ENCODE results near the gene GIPC3. TPM values are rescaled to one million over a fixed set of nuclear protein-coding genes. Genes with fewer than 3 reads are reported as not detected.

GIPC3 gene
- total RNA-seq, 4 donors from 2014 or later: 0.13 to 5.8 (median 0.70) TPM

DNA sequence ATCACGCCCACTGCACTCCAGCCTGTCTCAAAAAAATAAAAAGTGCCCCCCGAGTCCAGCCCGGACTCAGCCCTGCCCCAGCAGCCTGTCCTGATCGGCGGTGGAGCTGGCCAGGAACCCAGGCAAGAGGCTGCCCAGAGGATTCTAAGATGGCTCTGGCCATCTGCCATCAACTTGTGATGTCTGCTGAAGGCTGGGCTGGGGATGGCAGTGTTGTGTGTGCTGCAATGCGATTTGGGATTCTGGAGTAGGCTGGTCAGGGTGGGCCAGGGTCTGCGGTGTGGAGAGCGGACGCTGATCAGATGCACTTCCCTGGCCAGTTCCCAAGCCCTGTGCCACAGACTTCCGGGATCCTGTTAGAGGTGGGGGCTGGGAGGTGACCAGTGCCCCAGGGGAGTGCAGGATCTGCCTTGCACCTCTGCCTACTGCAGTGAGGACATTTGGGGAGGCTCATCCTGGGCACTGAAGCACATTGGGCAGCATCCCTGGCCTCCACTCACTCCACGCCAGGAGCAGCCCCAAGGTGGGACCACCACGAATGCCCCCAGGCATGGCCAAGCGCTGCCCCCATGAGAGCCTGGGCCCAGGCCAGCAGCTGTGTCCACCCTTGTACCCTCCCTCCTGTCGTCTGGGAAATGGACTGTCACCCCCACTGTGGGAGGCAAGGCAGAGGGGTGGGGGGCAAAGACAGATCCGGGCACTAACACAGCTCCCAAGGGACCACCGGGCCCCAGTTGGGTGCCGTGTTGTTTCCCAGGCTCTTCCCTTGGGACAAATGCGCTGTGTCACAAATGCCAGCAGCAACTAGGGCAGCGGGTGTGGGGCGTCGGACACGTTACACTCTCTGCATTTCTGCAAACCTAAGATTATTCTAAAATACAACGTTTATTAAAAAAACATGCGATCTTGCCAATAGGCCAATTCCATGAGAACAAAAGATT lies 24.8 kb downstream of the GIPC3 start:
- Histone ChIP-seq H3K27ac (peak overlapping the region in 1 of 4 donors; percentile 68), H3K4me1 (peaks cover 0 to 45% (median 22%) of the 10 kb centered on the region in 4 donors), H3K36me3 (peaks cover 0 to 34% (median 0%) of the 10 kb centered on the region in 3 donors), H3K27me3 (no peaks in the 10 kb centered on the region), H3K4me3 (no peak overlapping the region), H3K9me3 (no peaks in the 10 kb centered on the region)
- DNase-seq: no peak
- TF ChIP-seq, protein P1, sequence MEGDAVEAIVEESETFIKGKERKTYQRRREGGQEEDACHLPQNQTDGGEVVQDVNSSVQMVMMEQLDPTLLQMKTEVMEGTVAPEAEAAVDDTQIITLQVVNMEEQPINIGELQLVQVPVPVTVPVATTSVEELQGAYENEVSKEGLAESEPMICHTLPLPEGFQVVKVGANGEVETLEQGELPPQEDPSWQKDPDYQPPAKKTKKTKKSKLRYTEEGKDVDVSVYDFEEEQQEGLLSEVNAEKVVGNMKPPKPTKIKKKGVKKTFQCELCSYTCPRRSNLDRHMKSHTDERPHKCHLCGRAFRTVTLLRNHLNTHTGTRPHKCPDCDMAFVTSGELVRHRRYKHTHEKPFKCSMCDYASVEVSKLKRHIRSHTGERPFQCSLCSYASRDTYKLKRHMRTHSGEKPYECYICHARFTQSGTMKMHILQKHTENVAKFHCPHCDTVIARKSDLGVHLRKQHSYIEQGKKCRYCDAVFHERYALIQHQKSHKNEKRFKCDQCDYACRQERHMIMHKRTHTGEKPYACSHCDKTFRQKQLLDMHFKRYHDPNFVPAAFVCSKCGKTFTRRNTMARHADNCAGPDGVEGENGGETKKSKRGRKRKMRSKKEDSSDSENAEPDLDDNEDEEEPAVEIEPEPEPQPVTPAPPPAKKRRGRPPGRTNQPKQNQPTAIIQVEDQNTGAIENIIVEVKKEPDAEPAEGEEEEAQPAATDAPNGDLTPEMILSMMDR (IDR thresholded peaks at IDR 0.05): no peak
- TF ChIP-seq POLR2A (IDR thresholded peaks at IDR 0.05): no peak

- peaks cover 0 to 41% (median 14%) of the 10 kb centered on the region in 4 donors for H3K4me1 ChIP-seq
- TF ChIP-seq, protein P1 (IDR thresholded peaks at IDR 0.05): no peak
- TF ChIP-seq POLR2A (IDR thresholded peaks at IDR 0.05): no peak
- DNase-seq: no peak
Measured at GRCh38 chr19:3610745-3611717, 25.8 kb downstream of the GIPC3 start.

DNA sequence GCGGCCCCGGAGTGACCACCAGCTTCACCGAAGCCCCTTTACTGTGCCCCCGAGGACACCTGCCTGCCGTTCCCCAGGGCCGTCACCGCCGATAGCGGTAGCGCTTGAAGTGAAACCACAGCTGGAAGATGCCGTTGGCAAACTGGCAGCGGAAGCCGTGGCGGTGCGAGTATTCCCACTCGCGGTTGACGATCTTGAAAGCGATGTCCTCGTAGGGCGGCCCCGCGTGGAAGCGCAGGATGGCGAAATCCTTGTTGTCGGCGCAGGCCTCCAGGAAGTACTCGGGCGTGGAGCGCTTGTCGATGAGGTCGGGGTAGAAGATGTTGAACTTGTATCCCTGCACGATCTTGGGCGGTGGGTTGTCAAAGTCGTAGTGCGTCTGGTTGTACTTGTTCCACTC lies 26.6 kb downstream of the GIPC3 start:
- H3K36me3 ChIP-seq: peaks cover 0 to 49% (median 0%) of the 10 kb centered on the region in 3 donors

More at GRCh38 chr19:3610745-3611717, 25.8 kb downstream of the GIPC3 start:
- Histone ChIP-seq H3K9me3 (no peaks in the 10 kb centered on the region), H3K27ac (no peak overlapping the region), H3K36me3 (peaks cover 0 to 41% (median 0%) of the 10 kb centered on the region in 3 donors), H3K4me3 (no peak overlapping the region), H3K27me3 (no peaks in the 10 kb centered on the region)

DNA sequence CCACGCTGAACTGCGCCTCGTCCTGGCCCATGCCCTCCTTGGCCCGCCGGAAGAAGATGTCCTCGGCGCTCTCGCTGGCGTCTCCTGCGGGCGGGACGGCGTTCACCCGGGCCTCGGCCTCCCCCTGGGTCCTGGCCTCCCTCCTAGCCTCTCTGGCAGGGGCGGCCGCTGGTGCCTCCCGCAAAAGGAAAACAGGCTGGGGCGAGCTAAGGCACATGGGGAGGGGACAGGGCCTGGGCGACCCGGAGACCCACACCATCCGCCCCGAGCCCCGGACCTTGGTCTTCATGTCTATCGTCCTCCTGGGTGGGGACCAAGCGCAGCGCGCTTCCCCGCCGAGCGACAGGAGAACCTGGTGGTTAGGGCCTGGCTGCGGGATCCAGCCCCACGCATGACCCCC lies 27.1 kb downstream of the GIPC3 start:
- H3K27me3 ChIP-seq: no peaks in the 10 kb centered on the region
- no peak for DNase-seq
- H3K4me3 ChIP-seq: no peak overlapping the region
- H3K27ac ChIP-seq: peak overlapping the region in 2 of 4 donors; percentile 25 to 35
- TF ChIP-seq POLR2A (IDR thresholded peaks at IDR 0.05): no peak
- TF ChIP-seq, protein P1 (IDR thresholded peaks at IDR 0.05): no peak
- H3K9me3 ChIP-seq: no peaks in the 10 kb centered on the region
- H3K36me3 ChIP-seq: peaks cover 0 to 51% (median 0%) of the 10 kb centered on the region in 3 donors
- peaks cover 0 to 29% (median 6%) of the 10 kb centered on the region in 4 donors for H3K4me1 ChIP-seq

More for the DNA sequence above, 26.6 kb downstream of the GIPC3 start:
- TF ChIP-seq POLR2A (IDR thresholded peaks at IDR 0.05): no peak
- TF ChIP-seq, protein P1 (IDR thresholded peaks at IDR 0.05): no peak
- Histone ChIP-seq H3K9me3 (no peaks in the 10 kb centered on the region), H3K27me3 (no peaks in the 10 kb centered on the region), H3K4me1 (peaks cover 0 to 33% (median 8%) of the 10 kb centered on the region in 4 donors), H3K4me3 (no peak overlapping the region), H3K27ac (no peak overlapping the region)
- no peak for DNase-seq
